ACC112 (cell line): Measurements from ENCODE around the gene ASAP2.

Source experiments
- H2AFZ ChIP-seq: fragments of 200-600 bp; sonication (generic); one replicate; pipeline ENCODE4 v1.6.0; 2017; ENCODE audit warnings: antibody characterized with exemption, low read length; ENCODE audit not compliant: unreplicated experiment
- H3K27ac ChIP-seq: fragments of 200-600 bp; sonication (generic); 2 replicates; pipeline ENCODE4 v1.5.1; 2014; ENCODE audit warnings: low read depth, mild to moderate bottlenecking, antibody characterized with exemption, low read length, moderate library complexity
- H3K27me3 ChIP-seq: fragments of 200-600 bp; sonication (generic); 2 replicates; pipeline ENCODE4 v1.6.1; 2014; ENCODE audit warnings: mild to moderate bottlenecking, antibody characterized with exemption, low read length, moderate library complexity, mixed read lengths; ENCODE audit not compliant: insufficient read depth
- H3K36me3 ChIP-seq: fragments of 200-600 bp; sonication (generic); 2 replicates; pipeline ENCODE4 v1.6.1; 2016; ENCODE audit warnings: mild to moderate bottlenecking, antibody characterized with exemption, low read length, moderate library complexity, mixed read lengths; ENCODE audit not compliant: insufficient read depth
- H3K4me1 ChIP-seq: fragments of 200-600 bp; sonication (generic); one replicate; pipeline ENCODE4 v1.6.1; 2016; ENCODE audit warnings: low read length, mixed read lengths; ENCODE audit not compliant: insufficient read depth, unreplicated experiment, control insufficient read depth
- H3K4me3 ChIP-seq: fragments of 200-600 bp; sonication (generic); 2 replicates; pipeline ENCODE4 v1.5.1; 2014; ENCODE audit warnings: mild to moderate bottlenecking, low read depth, low read length
- H3K79me2 ChIP-seq: fragments of 200-600 bp; sonication (generic); one replicate; pipeline ENCODE4 v1.6.0; 2016; ENCODE audit warnings: low read length; ENCODE audit not compliant: control insufficient read depth, unreplicated experiment, insufficient read depth

Gene ASAP2

GRCh38 chr2:9232166-9232479, 25.5 kb downstream of the ASAP2 start:
- Histone ChIP-seq H3K36me3 (no peaks in the 10 kb centered on the region), H3K27me3 (no peaks in the 10 kb centered on the region), H2AFZ (no peak overlapping the region), H3K79me2 (peaks cover 83% of the 10 kb centered on the region), H3K4me1 (peaks cover 96% of the 10 kb centered on the region), H3K27ac (peak overlapping the region; percentile 73; the same call in 1 of the 2 replicates), H3K4me3 (no peak overlapping the region)

DNA sequence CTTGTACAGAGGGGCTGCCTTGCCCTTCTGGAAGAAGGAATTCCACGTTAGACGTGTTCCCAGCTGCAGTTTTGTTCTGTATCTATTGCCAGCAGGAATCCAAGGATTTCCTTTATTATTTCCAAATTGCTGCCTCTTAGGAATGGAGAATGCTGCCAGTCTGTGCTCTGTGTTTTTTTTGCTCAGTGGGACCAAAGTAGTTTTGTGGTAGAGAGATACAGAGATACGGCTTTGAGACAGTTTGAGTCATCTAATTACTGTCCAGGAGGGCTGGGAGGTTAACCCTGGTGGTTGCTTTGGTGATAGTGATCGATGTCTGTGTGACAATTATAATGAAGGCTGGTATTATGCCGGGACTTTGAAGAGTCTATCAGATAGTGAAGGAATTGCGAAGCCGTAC, 26.3 kb downstream of the ASAP2 start:
- H3K27ac ChIP-seq: peak overlapping the region; percentile 73
- no peak overlapping the region for H3K4me3 ChIP-seq
- no peak overlapping the region for H2AFZ ChIP-seq
- peaks cover 85% of the 10 kb centered on the region for H3K79me2 ChIP-seq
- no peaks in the 10 kb centered on the region for H3K27me3 ChIP-seq
- no peaks in the 10 kb centered on the region for H3K36me3 ChIP-seq
- H3K4me1 ChIP-seq: peaks cover 96% of the 10 kb centered on the region

DNA sequence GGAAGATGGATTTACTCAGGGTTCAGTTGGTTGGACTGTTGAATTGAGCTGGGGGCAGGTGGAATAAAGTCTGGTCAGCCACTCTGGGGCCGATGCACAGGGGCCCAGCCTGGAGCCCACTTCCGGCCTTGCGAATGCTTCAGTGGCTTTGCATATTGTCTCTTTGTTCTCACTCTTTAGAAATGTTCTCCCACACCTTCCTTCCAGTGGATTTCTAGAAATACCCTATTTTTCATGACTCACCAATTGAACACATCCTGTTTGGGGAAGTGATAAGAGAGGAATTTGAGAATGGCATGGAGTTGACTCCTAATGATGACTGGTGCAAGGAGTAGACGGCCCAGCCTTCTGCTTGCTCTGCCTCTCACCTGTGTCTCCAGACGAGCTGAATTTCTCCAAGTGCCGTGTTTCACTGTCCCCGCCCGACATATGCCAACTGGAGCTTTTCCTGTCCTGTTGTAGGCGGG, 28.1 kb downstream of the ASAP2 start:
- Histone ChIP-seq H2AFZ (no peak overlapping the region), H3K27me3 (no peaks in the 10 kb centered on the region), H3K4me1 (peaks cover 92% of the 10 kb centered on the region), H3K27ac (peak overlapping the region; percentile 88), H3K4me3 (peak overlapping the region; percentile 66), H3K36me3 (no peaks in the 10 kb centered on the region), H3K79me2 (peaks cover 87% of the 10 kb centered on the region)

GRCh38 chr2:9235147-9236044, 28.8 kb downstream of the ASAP2 start:
- Histone ChIP-seq H3K4me3 (peak overlapping the region; percentile 66), H3K36me3 (no peaks in the 10 kb centered on the region), H3K27ac (peak overlapping the region; percentile 88), H3K79me2 (peaks cover 87% of the 10 kb centered on the region), H2AFZ (no peak overlapping the region), H3K27me3 (no peaks in the 10 kb centered on the region), H3K4me1 (peaks cover 87% of the 10 kb centered on the region)

DNA sequence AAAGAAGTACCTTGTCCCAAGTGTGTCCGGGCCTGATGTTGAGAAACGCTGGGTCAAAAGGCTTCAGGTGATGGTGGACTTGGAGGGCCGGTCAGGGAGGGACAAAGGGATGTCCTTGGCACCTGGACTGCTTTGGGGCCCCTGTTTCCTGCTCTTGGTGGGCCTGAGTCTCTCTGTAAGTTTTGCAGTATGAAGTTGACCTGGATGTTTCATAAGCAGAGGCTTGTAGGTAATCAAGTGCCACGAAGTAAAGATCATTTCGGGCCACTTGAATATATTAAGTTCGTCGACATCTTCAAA, 29.4 kb downstream of the ASAP2 start:
- peak overlapping the region; percentile 88 for H3K27ac ChIP-seq

GRCh38 chr2:9236867-9237266, 30.3 kb downstream of the ASAP2 start:
- peak overlapping the region; percentile 66 for H3K4me3 ChIP-seq
- H3K79me2 ChIP-seq: peaks cover 87% of the 10 kb centered on the region
- no peak overlapping the region for H2AFZ ChIP-seq
- H3K36me3 ChIP-seq: no peaks in the 10 kb centered on the region
- peaks cover 85% of the 10 kb centered on the region for H3K4me1 ChIP-seq
- no peaks in the 10 kb centered on the region for H3K27me3 ChIP-seq
- peak overlapping the region; percentile 88 for H3K27ac ChIP-seq

More for the DNA sequence above, 29.4 kb downstream of the ASAP2 start:
- H3K4me3 ChIP-seq: peak overlapping the region; percentile 66
- H3K4me1 ChIP-seq: peaks cover 87% of the 10 kb centered on the region
- H3K79me2 ChIP-seq: peaks cover 87% of the 10 kb centered on the region
- H2AFZ ChIP-seq: no peak overlapping the region
- no peaks in the 10 kb centered on the region for H3K36me3 ChIP-seq
- H3K27me3 ChIP-seq: no peaks in the 10 kb centered on the region

DNA sequence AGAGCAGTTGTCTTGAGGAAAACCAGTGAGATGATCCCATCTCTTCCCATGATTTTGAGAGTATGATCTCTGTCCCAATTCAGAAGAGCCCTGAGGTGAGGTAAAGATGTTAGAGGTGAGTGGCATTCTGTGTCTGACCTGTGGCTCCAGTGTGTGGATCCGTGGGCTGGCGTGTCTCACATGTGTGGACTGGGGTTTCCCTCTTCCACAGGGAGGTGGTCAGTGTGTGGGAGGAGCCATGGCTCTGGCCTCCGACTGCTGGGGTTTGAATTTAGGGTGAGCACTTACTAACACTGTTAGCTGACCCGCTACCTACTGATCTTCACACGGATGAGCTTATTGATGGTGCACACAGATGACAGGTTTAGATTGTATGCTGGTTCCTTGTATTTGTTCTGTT, 31.2 kb downstream of the ASAP2 start:
- no peak overlapping the region for H2AFZ ChIP-seq
- H3K36me3 ChIP-seq: no peaks in the 10 kb centered on the region
- peaks cover 75% of the 10 kb centered on the region for H3K4me1 ChIP-seq
- no peaks in the 10 kb centered on the region for H3K27me3 ChIP-seq
- H3K27ac ChIP-seq: 0 out of 2 replicates have a peak overlapping the region, but pooled peaks have one; percentile 1
- H3K79me2 ChIP-seq: peaks cover 87% of the 10 kb centered on the region
- no peak overlapping the region for H3K4me3 ChIP-seq

GRCh38 chr2:9238591-9239326, 32.1 kb downstream of the ASAP2 start:
- no peak overlapping the region for H3K27ac ChIP-seq
- H3K4me1 ChIP-seq: peaks cover 66% of the 10 kb centered on the region
- no peaks in the 10 kb centered on the region for H3K27me3 ChIP-seq

GRCh38 chr2:9239616-9240015, 33.0 kb downstream of the ASAP2 start:
- Histone ChIP-seq H3K79me2 (peaks cover 88% of the 10 kb centered on the region), H3K36me3 (no peaks in the 10 kb centered on the region), H3K4me1 (peaks cover 60% of the 10 kb centered on the region), H3K4me3 (no peak overlapping the region), H3K27me3 (no peaks in the 10 kb centered on the region), H3K27ac (no peak overlapping the region), H2AFZ (no peak overlapping the region)

More at GRCh38 chr2:9238591-9239326, 32.1 kb downstream of the ASAP2 start:
- Histone ChIP-seq H2AFZ (no peak overlapping the region), H3K36me3 (no peaks in the 10 kb centered on the region), H3K4me3 (no peak overlapping the region), H3K79me2 (peaks cover 85% of the 10 kb centered on the region)

DNA sequence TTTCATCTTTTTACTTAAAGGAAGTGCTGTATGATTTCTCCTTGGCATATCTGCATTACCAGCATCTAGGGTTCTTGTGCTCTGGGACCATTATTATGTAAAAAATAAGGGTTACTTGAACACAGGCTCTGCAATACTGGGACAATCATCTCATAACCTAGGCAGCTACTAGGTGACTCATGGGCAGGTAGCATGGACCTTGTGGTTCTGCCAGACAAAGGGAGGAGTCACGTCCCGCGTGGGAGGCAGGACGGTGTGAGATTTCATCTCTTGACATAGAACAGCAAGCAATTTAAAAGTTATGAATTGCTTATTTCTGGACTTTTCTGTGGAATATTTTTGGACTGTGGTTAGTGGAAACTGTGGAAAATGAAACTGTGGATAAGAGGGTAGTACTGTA, 34.1 kb downstream of the ASAP2 start:
- Histone ChIP-seq H3K27ac (no peak overlapping the region), H2AFZ (no peak overlapping the region), H3K4me3 (no peak overlapping the region)

More for the DNA sequence above, 34.1 kb downstream of the ASAP2 start:
- Histone ChIP-seq H3K27me3 (no peaks in the 10 kb centered on the region), H3K36me3 (no peaks in the 10 kb centered on the region), H3K79me2 (peaks cover 97% of the 10 kb centered on the region), H3K4me1 (peaks cover 63% of the 10 kb centered on the region)
